ENCODE results near the gene TTC22. TPM values are rescaled to one million over a fixed set of nuclear protein-coding genes. Genes with fewer than 3 reads are reported as not detected.

Gene TTC22
- total and polyA plus RNA-seq, 2 of the 4 experiments (the other 2 are of a cell fraction), result not detected

DNA sequence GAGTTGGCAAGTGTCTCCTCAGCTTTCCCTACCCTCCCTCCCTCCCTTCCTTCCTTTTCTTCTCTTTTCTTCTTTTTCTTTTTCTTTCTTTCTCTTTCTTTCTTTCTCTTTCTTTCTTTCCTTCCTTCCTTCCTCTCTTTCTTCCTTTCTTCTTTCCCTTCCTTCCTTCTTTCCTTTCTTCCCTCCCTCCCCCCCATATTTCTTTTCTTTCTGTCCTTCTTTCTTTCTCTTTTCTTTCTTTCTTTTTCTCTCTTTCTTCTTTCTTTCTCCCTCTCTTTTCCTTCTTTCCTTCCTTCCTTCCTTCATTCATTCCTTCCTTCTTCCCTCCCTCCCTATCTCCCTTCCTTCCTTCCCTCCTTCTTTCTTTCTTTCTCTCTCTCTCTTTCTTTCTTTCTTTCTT lies 18.6 kb upstream of the TTC22 start:
- no peak overlapping the region for H4K91ac ChIP-seq (ENCODE audit: insufficient read depth, low read depth, low read length)
- no peaks in the 10 kb centered on the region for H3K79me1 ChIP-seq (ENCODE audit: low read depth in 1 of 2, low read length in 2 of 2)
- H3K4me2 ChIP-seq (ENCODE audit: low read depth, low read length), result no peak overlapping the region
- H2BK120ac ChIP-seq (ENCODE audit: low read depth, low read length), result no peak overlapping the region
- H3K14ac ChIP-seq (replicated peaks; ENCODE audit: low read depth, low read length), result no peak overlapping the region
- no peak overlapping the region for H3K4me3 ChIP-seq (ENCODE audit: insufficient read depth, low read depth, low read length)
- H3K4ac ChIP-seq (ENCODE audit: low read depth, low read length), result no peak overlapping the region
- no peak overlapping the region for H2AK5ac ChIP-seq (ENCODE audit: low read depth, low read length)
- no peaks in the 10 kb centered on the region for H3K9me1 ChIP-seq (ENCODE audit: insufficient read depth, low read length)
- intact Hi-C loops (cut with micrococcal nuclease), result loop anchor here (10.0 kb wide), 2 partner anchors 745 to 965 kb away; no protein-coding TSS in a partner anchor
- no peak overlapping the region for H2AK9ac ChIP-seq (replicated peaks; ENCODE audit: low read depth, low read length, poor library complexity)
- no peak overlapping the region for H3K18ac ChIP-seq (ENCODE audit: low read depth, low read length)
- no peak overlapping the region for H4K8ac ChIP-seq (ENCODE audit: low read depth in 2 of 2, low read length in 2 of 2)
- no TSS peak for BruUV-seq (replicated peaks)
- DNase-seq, result no peak
- ChIA-PET POLR2A (ENCODE audit: unreplicated experiment) (no interaction called here), CTCF (no interaction called here)
- in situ Hi-C loops (cut with MboI; ENCODE audit: low sequenced_read_pairs), result loop anchor here (10.0 kb wide), 1 partner anchor 145 kb away; no protein-coding TSS in a partner anchor
- no peak overlapping the region for H2BK5ac ChIP-seq (ENCODE audit: low read depth, low read length, poor library complexity, severe bottlenecking)
- TF ChIP-seq, protein P1, sequence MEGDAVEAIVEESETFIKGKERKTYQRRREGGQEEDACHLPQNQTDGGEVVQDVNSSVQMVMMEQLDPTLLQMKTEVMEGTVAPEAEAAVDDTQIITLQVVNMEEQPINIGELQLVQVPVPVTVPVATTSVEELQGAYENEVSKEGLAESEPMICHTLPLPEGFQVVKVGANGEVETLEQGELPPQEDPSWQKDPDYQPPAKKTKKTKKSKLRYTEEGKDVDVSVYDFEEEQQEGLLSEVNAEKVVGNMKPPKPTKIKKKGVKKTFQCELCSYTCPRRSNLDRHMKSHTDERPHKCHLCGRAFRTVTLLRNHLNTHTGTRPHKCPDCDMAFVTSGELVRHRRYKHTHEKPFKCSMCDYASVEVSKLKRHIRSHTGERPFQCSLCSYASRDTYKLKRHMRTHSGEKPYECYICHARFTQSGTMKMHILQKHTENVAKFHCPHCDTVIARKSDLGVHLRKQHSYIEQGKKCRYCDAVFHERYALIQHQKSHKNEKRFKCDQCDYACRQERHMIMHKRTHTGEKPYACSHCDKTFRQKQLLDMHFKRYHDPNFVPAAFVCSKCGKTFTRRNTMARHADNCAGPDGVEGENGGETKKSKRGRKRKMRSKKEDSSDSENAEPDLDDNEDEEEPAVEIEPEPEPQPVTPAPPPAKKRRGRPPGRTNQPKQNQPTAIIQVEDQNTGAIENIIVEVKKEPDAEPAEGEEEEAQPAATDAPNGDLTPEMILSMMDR (conservative IDR thresholded peaks at IDR 0.05; ENCODE audit: low read depth, low read length), result no peak
- TF ChIP-seq MAFK (IDR thresholded peaks at IDR 0.05; ENCODE audit: low read depth, low read length) (no peak), MXI1 (IDR thresholded peaks at IDR 0.05; ENCODE audit: borderline replicate concordance, low read depth, low read length) (no peak), FOS (IDR thresholded peaks at IDR 0.05; ENCODE audit: low read depth, low read length) (no peak), RCOR1 (IDR thresholded peaks at IDR 0.05; ENCODE audit: insufficient replicate concordance, low read length) (no peak), POLR2A (IDR thresholded peaks at IDR 0.05; ENCODE audit: low read depth, low read length) (no peak), CHD1 (IDR thresholded peaks at IDR 0.05; ENCODE audit: low read depth, low read length) (no peak), RAD21 (IDR thresholded peaks at IDR 0.05; ENCODE audit: low read length) (no peak), BHLHE40 (IDR thresholded peaks at IDR 0.05; ENCODE audit: low read depth, low read length) (no peak)
- TF ChIP-seq, protein P2, sequence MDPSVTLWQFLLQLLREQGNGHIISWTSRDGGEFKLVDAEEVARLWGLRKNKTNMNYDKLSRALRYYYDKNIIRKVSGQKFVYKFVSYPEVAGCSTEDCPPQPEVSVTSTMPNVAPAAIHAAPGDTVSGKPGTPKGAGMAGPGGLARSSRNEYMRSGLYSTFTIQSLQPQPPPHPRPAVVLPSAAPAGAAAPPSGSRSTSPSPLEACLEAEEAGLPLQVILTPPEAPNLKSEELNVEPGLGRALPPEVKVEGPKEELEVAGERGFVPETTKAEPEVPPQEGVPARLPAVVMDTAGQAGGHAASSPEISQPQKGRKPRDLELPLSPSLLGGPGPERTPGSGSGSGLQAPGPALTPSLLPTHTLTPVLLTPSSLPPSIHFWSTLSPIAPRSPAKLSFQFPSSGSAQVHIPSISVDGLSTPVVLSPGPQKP (IDR thresholded peaks at IDR 0.05; ENCODE audit: borderline replicate concordance, low read depth, low read length), result no peak
- H3K9me3 ChIP-seq (ENCODE audit: control insufficient read depth, insufficient read depth, low read length), result peaks cover 5% of the 10 kb centered on the region
- no peak overlapping the region for H3K9ac ChIP-seq (ENCODE audit: low read depth, low read length)
- no peak overlapping the region for H2BK20ac ChIP-seq (ENCODE audit: low read depth, low read length)
- H3K4me1 ChIP-seq (ENCODE audit: control insufficient read depth, insufficient read depth, low read length), result no peaks in the 10 kb centered on the region
- H2BK15ac ChIP-seq (ENCODE audit: low read depth, low read length), result no peak overlapping the region
- ATAC-seq (ENCODE audit: low read depth), result no peak
- no peaks in the 10 kb centered on the region for H3K36me3 ChIP-seq (ENCODE audit: control insufficient read depth, insufficient read depth, low read length)
- H3K27me3 ChIP-seq (ENCODE audit: control insufficient read depth, insufficient read depth, low read length), result peaks cover 36% of the 10 kb centered on the region
- H3K27ac ChIP-seq (ENCODE audit: insufficient read depth, low read length), result no peak overlapping the region
- H4K5ac ChIP-seq (ENCODE audit: low read depth, low read length), result no peak overlapping the region
- no peak overlapping the region for H3K23ac ChIP-seq (ENCODE audit: low read depth, low read length)
- H3K56ac ChIP-seq (ENCODE audit: extremely low read depth, insufficient read depth, low read length), result no peak overlapping the region
- no peaks in the 10 kb centered on the region for H4K20me1 ChIP-seq (ENCODE audit: insufficient read depth, low read length)
- dilution Hi-C loops (cut with HindIII; ENCODE audit: low sequenced_read_pairs, unreplicated experiment), result no loop called here
- no peak overlapping the region for H2AFZ ChIP-seq (replicated peaks; ENCODE audit: low read length, poor library complexity)

All from IMR-90 (cell line).